SIG-M5 treated with dmso at 0.1 percent for 504 hours (cell line): ENCODE data around the gene ADAMTS18.
"Not testable (repeated sequence)": the region's sequence is repeated elsewhere in the genome, so short reads cannot be mapped to it uniquely, and the experiment has no call there.

Experiments used
- DNase-seq: peaks from one replicate; lab custom pipeline; 2025; ENCODE audit not compliant: unreplicated experiment; lab: John Stamatoyannopoulos, UW

ADAMTS18 gene, protein sequence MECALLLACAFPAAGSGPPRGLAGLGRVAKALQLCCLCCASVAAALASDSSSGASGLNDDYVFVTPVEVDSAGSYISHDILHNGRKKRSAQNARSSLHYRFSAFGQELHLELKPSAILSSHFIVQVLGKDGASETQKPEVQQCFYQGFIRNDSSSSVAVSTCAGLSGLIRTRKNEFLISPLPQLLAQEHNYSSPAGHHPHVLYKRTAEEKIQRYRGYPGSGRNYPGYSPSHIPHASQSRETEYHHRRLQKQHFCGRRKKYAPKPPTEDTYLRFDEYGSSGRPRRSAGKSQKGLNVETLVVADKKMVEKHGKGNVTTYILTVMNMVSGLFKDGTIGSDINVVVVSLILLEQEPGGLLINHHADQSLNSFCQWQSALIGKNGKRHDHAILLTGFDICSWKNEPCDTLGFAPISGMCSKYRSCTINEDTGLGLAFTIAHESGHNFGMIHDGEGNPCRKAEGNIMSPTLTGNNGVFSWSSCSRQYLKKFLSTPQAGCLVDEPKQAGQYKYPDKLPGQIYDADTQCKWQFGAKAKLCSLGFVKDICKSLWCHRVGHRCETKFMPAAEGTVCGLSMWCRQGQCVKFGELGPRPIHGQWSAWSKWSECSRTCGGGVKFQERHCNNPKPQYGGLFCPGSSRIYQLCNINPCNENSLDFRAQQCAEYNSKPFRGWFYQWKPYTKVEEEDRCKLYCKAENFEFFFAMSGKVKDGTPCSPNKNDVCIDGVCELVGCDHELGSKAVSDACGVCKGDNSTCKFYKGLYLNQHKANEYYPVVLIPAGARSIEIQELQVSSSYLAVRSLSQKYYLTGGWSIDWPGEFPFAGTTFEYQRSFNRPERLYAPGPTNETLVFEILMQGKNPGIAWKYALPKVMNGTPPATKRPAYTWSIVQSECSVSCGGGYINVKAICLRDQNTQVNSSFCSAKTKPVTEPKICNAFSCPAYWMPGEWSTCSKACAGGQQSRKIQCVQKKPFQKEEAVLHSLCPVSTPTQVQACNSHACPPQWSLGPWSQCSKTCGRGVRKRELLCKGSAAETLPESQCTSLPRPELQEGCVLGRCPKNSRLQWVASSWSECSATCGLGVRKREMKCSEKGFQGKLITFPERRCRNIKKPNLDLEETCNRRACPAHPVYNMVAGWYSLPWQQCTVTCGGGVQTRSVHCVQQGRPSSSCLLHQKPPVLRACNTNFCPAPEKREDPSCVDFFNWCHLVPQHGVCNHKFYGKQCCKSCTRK (N-terminal part only)

DNA sequence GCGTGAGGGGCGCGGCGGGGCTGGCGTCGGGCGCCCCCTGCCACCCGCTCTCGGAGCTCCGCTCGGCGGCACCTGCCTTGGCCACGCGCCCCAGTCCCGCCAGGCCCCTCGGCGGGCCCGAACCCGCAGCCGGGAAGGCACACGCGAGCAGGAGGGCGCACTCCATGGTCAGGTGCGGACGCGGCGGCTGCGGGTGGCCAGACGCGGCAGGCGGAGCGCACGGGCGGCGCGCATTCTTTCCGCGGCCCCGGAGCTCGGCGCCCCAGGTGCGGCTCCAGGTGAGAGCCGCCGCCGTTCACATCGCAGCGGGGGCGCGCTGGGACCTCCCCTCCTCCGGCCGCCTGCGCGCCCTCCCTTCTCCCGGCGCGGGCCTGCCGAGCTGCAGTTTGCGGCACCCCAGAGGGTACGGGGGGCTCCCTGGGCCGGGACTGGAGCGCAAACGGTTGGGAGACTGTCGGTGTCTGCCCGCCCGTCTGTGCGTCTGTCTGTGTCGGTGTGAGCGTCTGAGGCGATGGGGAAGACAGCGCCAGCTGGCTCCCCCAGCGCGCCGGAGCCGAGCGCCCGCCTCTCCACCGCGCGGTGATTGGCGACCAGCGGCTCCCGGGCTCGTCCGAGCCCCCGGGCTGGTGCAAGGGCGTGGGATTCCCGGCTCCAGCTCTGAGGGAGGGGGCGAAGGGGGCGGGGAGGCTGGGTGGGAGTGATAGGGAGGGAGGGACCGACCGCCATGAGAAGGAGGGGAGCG lies at the start of gene ADAMTS18:
ADAMTS18 (minus strand) TSS at position 505 of the 742 bp plus-strand sequence; CDS start at position 166, 339 bp downstream.
- no peak for DNase-seq

DNA sequence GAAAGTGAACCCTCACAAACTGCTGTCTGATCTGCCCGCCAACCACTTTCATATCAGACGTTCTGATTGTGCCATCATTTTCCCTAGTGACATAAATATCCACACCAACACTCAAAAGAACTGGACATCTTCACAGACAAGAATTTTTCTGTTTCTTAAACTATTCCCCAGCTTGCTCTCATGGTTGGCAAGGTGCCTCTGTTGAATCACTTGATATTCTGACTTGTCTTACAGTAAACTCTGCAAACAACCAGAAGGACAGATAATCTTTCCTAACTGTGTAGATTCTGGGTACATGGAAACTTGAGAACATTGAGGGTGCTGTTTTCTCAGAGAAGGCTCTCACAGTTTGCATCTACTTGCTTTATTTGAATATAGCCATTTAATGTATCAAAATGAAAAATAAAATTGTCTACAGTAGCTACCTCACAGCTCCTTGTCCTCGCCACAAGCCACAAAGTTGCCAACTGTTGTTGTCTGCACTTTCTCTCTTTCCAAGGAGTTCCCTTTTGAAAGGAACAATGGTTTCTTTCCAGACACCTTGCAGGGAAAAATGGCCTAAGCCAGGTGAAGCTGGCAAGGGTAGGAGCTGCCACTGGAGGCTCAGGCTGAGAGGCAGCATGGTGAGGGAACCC lies 46.0 kb upstream of the ADAMTS18 start:
- DNase-seq = no peak

DNA sequence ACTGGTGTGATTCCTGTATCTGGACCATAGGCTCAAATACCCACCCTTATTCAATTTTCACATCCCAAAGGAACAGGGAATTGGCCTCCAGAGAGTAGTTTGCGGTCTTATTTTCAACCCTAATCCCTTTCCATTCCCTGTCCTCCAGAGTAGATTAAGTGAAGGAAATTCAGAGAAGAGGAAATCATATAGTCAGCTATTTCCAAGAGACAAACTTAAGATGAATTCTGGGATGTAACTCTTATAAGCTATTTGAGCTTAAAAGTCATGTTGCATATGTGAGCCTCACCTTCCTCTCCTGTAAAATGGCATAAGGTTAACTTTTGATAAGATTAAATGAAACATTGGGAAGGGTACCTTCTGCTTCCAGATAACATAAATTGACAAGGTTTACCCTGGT lies 37.4 kb upstream of the ADAMTS18 start:
- DNase-seq = no peak

DNA sequence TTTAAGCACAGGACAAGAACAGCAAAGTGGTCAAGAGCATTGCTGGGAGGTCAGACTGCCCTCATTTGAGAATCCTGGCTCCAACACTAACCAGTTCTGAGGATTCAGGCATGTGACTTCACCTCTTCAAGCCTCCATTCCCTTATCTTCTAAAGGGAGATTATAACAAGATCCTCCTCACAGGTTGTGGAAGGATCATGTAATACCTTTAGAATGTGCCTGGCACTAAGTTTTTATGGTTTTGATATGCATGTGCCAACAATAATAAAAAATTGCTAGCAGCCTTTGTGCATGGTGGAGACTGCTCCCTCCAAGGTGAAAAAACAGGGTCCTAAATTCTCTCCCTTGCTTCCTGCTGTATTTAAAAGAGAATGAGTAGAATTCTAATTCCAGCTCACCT lies 36.0 kb upstream of the ADAMTS18 start:
- DNase-seq = no peak

DNA sequence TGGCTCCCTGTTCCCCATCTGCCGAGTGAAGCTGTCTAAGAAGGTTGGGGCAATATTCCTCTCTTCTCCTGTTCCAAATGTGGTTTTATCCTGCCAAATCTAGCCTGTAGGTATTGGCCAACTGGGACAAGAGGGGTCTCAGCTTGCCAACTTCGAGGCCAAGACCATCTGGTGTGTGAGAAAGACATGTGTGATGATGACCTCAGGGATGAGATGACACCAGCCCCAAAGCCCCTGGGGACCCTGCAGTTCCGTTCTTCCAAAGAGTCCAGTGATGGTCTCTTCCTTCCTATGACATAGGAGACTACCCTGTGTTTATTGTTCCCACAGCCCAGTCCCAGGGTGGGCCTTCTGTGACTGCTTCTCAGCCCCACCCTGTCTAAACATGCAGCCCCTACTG lies 34.8 kb upstream of the ADAMTS18 start:
- DNase-seq = no peak

DNA sequence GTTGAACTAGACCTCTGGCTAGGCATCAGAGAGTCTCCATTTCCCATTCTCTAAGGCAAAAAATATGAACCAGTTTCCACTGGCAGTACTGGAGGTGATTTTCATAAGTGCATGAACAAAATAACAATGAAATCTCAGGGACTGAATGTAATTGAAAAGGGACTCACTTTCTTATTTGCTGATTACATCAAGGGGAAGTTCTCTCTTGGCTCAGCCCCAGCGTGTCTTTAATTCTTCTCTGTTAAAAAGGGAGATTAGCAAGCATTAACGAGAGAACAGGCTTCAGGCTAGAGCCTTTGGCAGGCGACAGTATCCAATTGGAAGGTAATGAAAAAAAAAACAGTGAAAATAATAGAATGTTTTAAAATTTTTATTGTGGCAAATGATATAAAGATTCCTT lies 34.0 kb upstream of the ADAMTS18 start:
- no peak for DNase-seq

DNA sequence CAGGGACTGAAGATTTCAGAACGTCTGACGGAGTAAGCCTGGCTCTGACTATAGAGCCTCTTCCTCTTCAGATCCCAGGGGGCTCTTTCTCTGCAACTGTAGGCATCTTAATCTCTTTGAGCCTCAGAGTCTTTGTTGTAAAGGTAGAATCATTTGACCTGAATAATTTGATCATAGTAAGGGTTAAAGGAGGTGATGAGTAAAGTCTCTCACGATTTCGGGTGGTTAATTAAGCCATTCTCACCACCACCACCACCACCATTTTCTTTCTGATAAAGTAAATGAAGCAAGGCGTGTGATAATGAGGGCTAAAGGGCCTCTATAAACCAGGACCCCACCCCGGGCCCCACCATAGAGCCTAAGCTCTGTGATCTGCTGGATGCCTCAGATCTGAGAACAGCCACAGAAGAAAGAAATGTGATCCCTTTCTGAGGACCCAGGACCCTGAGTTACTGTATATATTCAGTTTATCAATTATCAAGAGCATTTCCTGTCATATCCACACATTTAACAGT lies 33.0 kb upstream of the ADAMTS18 start:
- DNase-seq = no peak

DNA sequence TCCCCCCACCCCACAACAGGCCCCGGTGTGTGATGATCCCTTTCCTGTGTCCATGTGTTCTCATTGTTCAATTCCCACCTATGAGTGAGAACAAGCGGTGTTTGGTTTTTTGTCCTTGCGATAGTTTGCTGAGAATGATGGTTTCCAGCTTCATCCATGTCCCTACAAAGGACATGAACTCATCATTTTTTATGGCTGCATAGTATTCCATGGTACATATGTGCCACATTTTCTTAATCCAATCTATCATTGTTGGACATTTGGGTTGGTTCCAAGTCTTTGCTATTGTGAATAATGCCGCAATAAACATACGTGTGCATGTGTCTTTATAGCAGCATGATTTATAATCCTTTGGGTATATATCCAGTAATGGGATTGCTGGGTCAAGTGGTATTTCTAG lies 28.8 kb upstream of the ADAMTS18 start:
- not testable (repeated sequence) for DNase-seq

DNA sequence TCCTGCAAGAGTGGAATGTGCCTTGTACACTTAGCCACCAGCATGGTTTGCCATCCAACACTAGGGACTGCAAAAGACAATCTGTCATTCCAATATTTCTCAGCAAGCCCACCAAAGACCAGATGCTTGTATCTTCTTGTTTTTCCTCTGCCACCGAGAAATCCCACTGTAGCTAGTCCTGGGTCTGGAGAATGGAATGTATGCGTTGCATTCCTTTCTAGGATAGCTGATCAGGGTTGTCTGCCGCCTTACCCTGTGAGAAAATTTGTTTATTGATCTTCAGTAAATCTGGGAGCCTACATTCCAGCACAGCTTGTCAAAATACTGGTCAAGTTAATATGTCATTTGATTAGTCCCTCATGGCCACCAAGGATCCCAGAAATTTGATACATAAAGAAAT lies 28.1 kb upstream of the ADAMTS18 start:
- no peak for DNase-seq

DNA sequence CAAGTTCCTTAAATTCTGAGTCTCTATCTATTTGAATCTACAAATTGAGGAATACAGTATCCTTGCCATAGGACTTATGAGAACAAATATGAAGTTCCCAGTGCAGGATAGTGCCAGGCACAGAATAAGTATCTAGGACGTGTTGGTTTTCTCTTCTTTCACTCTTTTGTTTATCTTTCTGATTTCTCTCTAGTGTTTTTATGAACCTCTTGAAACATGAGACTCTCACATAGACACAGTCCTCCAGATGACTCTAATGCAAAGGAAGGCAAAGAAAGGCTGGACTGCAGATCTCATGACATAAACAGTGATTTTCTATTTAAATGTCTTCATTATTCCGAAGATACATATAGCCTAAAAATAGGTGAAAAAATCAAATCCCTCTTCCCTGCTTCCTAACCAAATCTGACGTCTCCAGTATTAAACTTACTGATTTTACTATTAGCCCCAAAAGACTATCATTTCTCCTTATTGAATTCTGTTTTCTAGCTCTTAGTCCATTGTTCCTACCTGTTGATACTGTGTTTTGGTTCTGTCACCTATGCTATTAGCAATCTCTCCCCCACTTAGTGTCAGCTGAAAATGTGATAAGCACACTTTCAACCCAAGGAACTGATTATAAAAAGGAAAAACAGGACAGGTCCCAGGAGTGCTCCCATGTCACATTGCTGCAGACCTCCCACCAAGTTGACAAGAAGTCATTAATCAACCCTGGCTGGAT lies 24.9 kb upstream of the ADAMTS18 start:
- DNase-seq = no peak

DNA sequence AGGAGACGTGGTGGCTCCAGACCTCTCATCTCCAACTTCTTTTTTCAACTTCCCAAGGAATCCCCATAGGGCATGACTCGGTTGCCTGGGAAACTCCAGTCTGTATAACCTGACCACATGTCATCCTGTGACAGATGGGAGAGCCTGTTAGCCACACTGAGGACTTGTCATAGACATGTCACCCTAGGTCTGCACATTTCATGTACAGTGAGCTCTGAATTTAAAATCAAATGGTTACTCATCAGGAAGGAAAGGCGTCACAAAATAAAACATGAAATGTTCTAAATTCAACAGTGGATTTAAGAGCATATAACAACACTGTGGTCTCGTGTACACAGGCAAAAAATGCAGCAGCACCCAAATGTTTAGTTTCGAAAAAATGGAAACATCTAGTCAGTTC lies 22.2 kb upstream of the ADAMTS18 start:
- DNase-seq = no peak

DNA sequence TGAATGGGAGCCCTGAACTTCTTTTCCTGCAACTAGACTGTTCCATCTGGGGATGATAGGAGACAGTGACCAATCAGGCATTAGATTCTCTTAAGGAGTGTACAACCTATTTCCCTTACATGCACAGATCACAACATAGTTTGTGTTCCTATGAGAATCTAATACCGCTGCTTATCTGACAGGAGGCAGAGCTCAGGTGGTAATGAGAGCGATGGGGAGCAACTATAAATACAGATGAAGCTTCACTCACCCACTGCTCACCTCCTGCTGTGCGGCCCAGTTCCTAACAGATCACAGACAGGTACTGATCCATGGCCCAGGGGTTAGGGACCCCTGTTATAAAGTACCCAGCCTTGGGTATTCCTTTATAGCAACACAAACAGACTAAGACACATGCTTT lies 17.4 kb upstream of the ADAMTS18 start:
- no peak for DNase-seq

DNA sequence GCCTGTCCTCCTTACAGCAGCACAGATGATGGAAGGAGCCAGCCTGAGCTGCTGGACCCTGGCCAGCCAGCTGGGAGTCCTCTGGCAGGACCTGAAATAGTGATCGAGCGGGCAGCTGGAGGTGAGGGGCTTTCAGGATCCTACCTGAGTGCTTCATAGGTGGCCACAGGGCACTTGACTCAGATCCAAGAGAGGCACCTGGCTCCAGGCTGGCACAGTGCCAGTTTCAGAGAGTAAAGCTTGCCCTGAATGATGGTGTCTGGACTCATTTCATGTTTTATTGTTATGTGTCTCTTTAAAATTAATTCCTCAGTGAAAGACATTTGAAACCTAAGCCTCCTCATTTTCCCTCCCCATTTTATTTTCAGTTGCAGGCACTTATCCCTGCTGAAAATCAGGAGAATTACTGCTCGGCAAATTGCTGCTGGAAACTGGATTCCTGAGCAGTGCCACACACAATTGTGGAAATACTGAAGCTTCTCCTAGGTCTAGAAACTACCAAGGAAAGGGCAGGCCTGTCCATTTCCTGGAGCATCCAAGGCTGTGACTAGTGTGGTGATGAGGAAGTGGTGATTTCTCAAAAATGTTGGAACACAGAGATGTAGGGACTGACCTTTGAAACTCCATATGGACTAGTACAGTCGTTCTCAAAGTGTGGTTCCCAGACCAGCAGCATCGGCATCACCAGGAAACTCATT lies 16.1 kb upstream of the ADAMTS18 start:
- no peak for DNase-seq

DNA sequence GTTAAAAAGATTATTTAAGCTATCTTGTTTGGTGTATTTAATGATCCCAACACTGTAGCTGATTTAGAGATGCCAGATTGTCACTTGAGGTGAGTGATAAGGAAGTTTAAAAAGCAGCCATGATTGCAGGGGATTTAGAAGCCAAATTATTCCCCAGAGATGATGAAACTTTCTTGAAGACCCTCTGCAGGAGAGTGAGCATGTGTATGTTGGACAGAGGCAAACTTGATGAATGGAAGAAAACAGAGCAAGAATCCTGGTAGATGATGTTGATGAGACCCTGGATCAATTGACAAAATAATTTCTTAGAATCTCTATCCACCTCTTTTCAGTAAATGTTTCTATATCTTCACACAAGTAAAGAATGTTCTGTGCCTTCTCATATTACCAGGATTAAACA lies 14.4 kb upstream of the ADAMTS18 start:
- no peak for DNase-seq

DNA sequence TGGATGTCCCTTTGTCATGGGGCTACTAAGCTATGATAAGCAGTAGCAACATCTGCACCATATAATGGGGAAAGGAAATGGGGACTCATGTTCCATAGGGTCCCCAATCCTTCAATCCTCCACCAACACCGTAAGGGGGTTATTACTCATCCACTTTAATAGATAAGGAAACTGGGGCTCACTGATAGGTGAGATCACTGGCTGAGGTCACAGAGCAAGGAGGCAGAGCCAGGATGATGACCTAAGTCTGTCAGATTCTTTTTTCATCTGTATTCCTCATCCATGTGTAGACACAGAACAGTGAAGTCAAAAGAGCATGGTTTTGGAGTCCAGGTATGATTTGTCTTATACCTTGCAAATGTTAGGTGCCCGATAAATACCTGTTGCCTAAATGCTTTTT lies 10.5 kb upstream of the ADAMTS18 start:
- DNase-seq = no peak

DNA sequence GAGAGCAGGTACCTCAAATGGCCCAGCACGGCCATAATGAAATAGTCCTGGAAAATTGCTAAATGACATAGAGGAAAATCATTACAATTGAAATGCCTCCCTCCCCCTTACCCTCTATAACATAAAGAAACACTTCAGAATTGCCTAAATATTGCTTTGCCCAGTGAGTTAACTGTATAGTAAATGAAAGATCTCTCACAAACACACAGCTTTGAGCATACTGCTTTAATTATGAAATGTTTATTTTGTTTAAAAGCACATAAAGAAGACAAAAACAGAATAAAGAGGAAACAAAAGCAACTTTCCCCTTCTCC lies 9.3 kb upstream of the ADAMTS18 start:
- no peak for DNase-seq

DNA sequence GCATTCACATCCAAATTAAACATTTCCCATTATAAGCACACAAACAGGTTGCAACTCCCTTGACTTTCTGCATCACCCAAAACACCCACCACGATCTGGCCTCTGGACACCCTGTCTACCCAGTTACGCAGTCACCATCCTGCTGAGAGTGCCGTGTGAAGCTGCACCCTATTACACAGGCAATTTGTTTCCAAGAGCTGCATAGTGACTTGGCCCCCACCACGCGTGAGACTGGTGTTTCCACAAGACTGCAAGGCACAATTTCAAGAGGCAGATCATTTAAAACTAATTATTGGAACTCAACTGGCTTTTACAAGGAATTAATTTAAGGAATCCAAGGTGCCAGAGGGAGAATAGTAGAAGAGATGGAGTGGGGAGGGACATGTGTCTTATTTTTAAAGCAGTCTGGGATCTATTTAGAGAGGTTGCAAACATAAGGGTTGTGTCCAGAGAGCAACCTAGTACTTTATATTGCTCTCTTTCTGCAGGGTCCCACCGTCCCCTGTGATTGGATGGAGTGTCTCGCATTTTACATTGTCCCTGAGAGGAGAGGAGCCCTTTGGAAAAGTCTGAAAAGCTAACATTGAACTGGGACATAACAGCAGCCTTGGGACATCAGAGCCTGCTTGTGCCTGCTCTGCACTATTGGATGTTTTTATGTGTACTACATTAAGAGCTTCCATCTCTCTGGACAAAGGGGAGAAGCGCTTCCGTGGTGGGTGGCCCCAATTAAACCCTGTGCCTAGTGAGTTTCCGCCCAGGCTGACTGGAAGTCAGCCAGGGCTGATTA lies 8.7 kb upstream of the ADAMTS18 start:
- DNase-seq = no peak

DNA sequence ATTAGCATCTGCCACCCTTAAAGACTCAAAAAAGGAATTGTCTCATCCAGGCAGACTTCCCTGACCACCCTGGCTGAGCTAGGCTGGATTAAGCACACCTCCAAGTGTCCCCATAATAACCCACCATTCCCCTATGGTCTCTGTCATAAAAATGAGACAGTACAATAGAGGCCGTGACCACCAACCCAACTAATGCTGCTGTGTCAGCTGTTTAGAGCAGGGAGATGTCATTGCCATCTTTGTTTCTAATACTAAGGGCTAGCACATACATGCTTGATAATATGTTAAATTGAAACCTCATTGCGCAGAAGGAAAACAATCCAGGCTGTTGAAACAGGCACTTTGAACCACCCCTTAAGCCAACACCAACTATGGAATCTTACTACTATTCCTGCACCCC lies 7.2 kb upstream of the ADAMTS18 start:
- no peak for DNase-seq
